Mesenchymal stem cell (in vitro differentiated cells and primary cell): ENCODE results near the gene BTBD17.

Experiments used
- DNase-seq: peaks from one replicate; pipeline ENCODE4 v3.0.0-alpha.2; 2013
- H2AFZ ChIP-seq: one replicate; pipeline ENCODE4 v1.6.1; 2013; ENCODE audit warnings: low read depth, mild to moderate bottlenecking, control low read depth, inconsistent platforms, low read length, moderate library complexity
- H2AK5ac ChIP-seq: 2 replicates; pipeline ENCODE4 v1.6.1; 2013; ENCODE audit warnings: low read length, moderate library complexity, mild to moderate bottlenecking, inconsistent platforms; ENCODE audit not compliant: severe bottlenecking
- H2BK120ac ChIP-seq: one replicate; pipeline ENCODE4 v1.6.1; 2013; ENCODE audit warnings: low read depth, mild to moderate bottlenecking, inconsistent platforms, low read length, moderate library complexity
- H2BK12ac ChIP-seq, 2 experiments: one replicate each; pipeline ENCODE4 v1.6.1; 2013; ENCODE audit warnings: inconsistent platforms in 2 of 2, low read length in 2 of 2, mild to moderate bottlenecking in 2 of 2, moderate library complexity in 2 of 2, control low read depth in 1 of 2
- H2BK15ac ChIP-seq: one replicate; pipeline ENCODE4 v1.6.1; 2013; ENCODE audit warnings: mild to moderate bottlenecking, low read depth, inconsistent platforms; ENCODE audit not compliant: poor library complexity, severe bottlenecking
- H2BK5ac ChIP-seq: 2 replicates; pipeline ENCODE4 v1.6.1; 2013; ENCODE audit warnings: low read depth, mild to moderate bottlenecking, low read length, control low read depth, inconsistent platforms; ENCODE audit not compliant: poor library complexity, severe bottlenecking
- H3K14ac ChIP-seq, 2 experiments: one replicate each; pipeline ENCODE4 v1.6.1; 2013; ENCODE audit warnings: inconsistent platforms in 2 of 2, low read length in 2 of 2, control low read depth in 1 of 2, mild to moderate bottlenecking in 1 of 2, moderate library complexity in 1 of 2
- H3K18ac ChIP-seq, 2 experiments: one replicate each; pipeline ENCODE4 v1.6.1; 2013; ENCODE audit warnings: inconsistent platforms in 2 of 2, low read length in 2 of 2, control low read depth in 1 of 2, low read depth in 1 of 2, mild to moderate bottlenecking in 1 of 2
- H3K23ac ChIP-seq, 2 experiments: one replicate each; pipeline ENCODE4 v1.6.1; 2013; ENCODE audit warnings: inconsistent platforms in 2 of 2, low read length in 2 of 2, mild to moderate bottlenecking in 2 of 2, moderate library complexity in 2 of 2, control low read depth in 1 of 2
- H3K27ac ChIP-seq: 2 replicates; pipeline ENCODE4 v1.5.1; 2013; ENCODE audit warnings: mild to moderate bottlenecking, moderate library complexity, low read length, control low read depth, inconsistent platforms; ENCODE audit not compliant: poor library complexity, severe bottlenecking
- H3K27me3 ChIP-seq, 2 experiments: 2 replicates each; pipeline versions ENCODE4 v1.6.1 to v1.7.0; 2013; ENCODE audit warnings: low read length in 2 of 2, mild to moderate bottlenecking in 2 of 2, moderate library complexity in 2 of 2, control low read depth in 1 of 2, inconsistent platforms in 1 of 2; ENCODE audit not compliant: control insufficient read depth in 1 of 2, insufficient read depth in 1 of 2
- H3K36me3 ChIP-seq, 2 experiments: 2 replicates each; pipeline versions ENCODE4 v1.6.1 to v1.7.0; 2013; ENCODE audit warnings: low read length in 2 of 2, control low read depth in 1 of 2, inconsistent platforms in 1 of 2, low read depth in 1 of 2, mild to moderate bottlenecking in 1 of 2; ENCODE audit not compliant: insufficient read depth in 2 of 2, control insufficient read depth in 1 of 2
- H3K4ac ChIP-seq, 2 experiments: one replicate each; pipeline ENCODE4 v1.6.1; 2013; ENCODE audit warnings: inconsistent platforms in 2 of 2, low read length in 2 of 2, mild to moderate bottlenecking in 2 of 2, moderate library complexity in 2 of 2, control low read depth in 1 of 2, low read depth in 1 of 2
- H3K4me1 ChIP-seq: 2 replicates; pipeline ENCODE4 v1.6.1; 2013; ENCODE audit warnings: low read depth, low read length, control low read depth; ENCODE audit not compliant: control insufficient read depth, insufficient read depth
- H3K4me2 ChIP-seq: 2 replicates; pipeline ENCODE4 v1.6.1; 2013; ENCODE audit warnings: low read length, mild to moderate bottlenecking, inconsistent platforms; ENCODE audit not compliant: poor library complexity, severe bottlenecking
- H3K4me3 ChIP-seq, 2 experiments: 2 replicates each; pipeline versions ENCODE4 v1.5.1 to v1.7.0; 2013; ENCODE audit warnings: low read length in 2 of 2, mild to moderate bottlenecking in 2 of 2, control low read depth in 1 of 2, low read depth in 1 of 2; ENCODE audit not compliant: insufficient read depth in 1 of 2
- H3K79me1 ChIP-seq: replicated peaks from 2 replicates; pipeline ENCODE4 v1.6.1; 2013; ENCODE audit warnings: mild to moderate bottlenecking, control low read depth, low read length, inconsistent platforms; ENCODE audit not compliant: poor library complexity, severe bottlenecking
- H3K9ac ChIP-seq: 2 replicates; pipeline ENCODE4 v1.7.0; 2013; ENCODE audit warnings: mild to moderate bottlenecking, low read length, moderate library complexity
- H3K9me3 ChIP-seq: 2 replicates; pipeline ENCODE4 v1.7.0; 2013; ENCODE audit warnings: mild to moderate bottlenecking, low read length; ENCODE audit not compliant: control insufficient read depth
- H4K8ac ChIP-seq: one replicate; pipeline ENCODE4 v1.6.1; 2013; ENCODE audit warnings: inconsistent platforms, mild to moderate bottlenecking, low read length, moderate library complexity
- H4K91ac ChIP-seq: one replicate; pipeline ENCODE4 v1.6.1; 2013; ENCODE audit warnings: mild to moderate bottlenecking, low read length, inconsistent platforms
- WGBS: methylation state at CpG from one replicate; pipeline ENCODE4 v1.1.7; 2013; ENCODE audit warnings: mixed read lengths; 5-methylcytosine and 5-hydroxymethylcytosine counted together

BTBD17 gene

DNA sequence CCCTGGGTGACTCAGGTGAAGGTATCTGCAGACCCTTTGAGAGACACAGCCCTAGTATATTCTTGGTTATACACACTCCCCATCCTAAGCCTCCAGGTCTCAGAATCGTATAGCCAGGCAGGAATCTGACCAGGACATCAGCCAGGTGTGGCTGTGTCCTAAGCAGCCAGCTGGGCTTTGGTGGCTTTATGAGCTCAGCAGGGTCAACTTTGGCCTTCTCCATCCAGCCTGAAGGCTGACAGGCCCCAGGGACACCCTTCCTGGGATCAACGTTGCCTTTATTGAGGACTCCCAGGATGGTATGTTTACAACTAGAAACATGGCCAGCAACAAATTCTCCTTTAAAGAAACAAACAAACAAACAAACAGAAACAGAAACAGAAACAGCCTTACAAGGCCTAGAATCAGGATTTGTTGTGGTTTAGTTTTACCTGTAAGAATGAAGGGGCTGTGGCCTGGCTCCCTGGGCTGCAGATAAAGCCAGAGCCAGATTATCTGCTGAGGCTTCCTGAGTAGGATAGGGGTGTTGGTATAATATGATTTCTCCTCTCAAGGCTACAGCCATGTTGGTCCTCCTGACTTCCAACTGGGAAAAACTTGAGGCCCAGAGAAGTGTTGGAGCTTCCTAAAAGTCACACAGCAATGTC, 27.2 kb downstream of the BTBD17 start:
- H3K36me3 ChIP-seq: no peaks in the 10 kb centered on the region

DNA sequence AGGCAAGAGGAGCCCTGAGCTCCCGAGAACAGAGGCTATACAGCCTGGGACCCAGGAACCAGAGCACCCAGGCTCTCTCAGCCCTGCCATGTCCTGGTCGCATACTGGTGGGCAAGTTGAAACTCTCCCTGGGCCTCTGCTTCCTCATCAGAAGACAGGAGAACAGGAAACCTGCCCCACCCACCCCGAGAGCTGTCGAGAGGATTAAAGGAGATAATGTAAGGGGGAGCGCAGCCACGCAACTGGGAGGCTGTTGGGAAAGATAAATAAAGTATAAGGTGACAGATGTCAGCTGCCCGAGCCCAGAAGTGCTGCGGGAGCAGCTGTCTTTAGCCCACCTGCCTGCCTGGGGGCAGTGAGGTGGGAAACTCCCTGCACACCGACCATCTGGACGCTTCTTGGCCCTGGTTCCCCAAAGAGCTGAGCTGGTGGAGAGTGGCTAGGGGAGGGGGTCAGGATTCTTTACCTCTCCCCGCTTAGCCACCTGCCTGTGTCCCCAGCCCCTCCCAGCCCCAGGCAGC, 28.8 kb downstream of the BTBD17 start:
- H2AK5ac ChIP-seq: no peak overlapping the region
- no peak overlapping the region for H3K18ac ChIP-seq
- DNase-seq: no peak
- no peak overlapping the region for H4K8ac ChIP-seq
- H3K36me3 ChIP-seq: no peaks in the 10 kb centered on the region
- no peak overlapping the region for H2AFZ ChIP-seq
- no peak overlapping the region for H3K14ac ChIP-seq
- peaks cover 8% of the 10 kb centered on the region for H3K9me3 ChIP-seq
- no peak overlapping the region for H2BK12ac ChIP-seq
- no peaks in the 10 kb centered on the region for H3K79me1 ChIP-seq
- no peak overlapping the region for H3K4ac ChIP-seq
- H4K91ac ChIP-seq: no peak overlapping the region
- WGBS: 39% methylated on average over 8 of the region's 11 CpGs
- no peak overlapping the region for H3K4me3 ChIP-seq
- no peak overlapping the region for H3K27ac ChIP-seq
- H2BK15ac ChIP-seq: no peak overlapping the region
- peaks cover 20 to 74% of the 10 kb centered on the region in 2 experiments for H3K27me3 ChIP-seq
- H2BK120ac ChIP-seq: no peak overlapping the region
- H3K4me1 ChIP-seq: no peaks in the 10 kb centered on the region
- no peak overlapping the region for H3K9ac ChIP-seq
- no peak overlapping the region for H2BK5ac ChIP-seq
- no peak overlapping the region for H3K4me2 ChIP-seq
- H3K23ac ChIP-seq: no peak overlapping the region

More for the DNA sequence above, 27.2 kb downstream of the BTBD17 start:
- no peak overlapping the region for H4K8ac ChIP-seq
- no peak overlapping the region for H3K4ac ChIP-seq
- H3K27me3 ChIP-seq: peaks cover 23 to 75% of the 10 kb centered on the region in 2 experiments
- H3K23ac ChIP-seq: no peak overlapping the region
- DNase-seq: no peak
- H3K9ac ChIP-seq: no peak overlapping the region
- H3K4me1 ChIP-seq: no peaks in the 10 kb centered on the region
- H3K14ac ChIP-seq: no peak overlapping the region
- no peak overlapping the region for H3K4me3 ChIP-seq
- H3K27ac ChIP-seq: no peak overlapping the region
- no peaks in the 10 kb centered on the region for H3K79me1 ChIP-seq
- no peak overlapping the region for H2BK120ac ChIP-seq
- no peak overlapping the region for H3K4me2 ChIP-seq
- H3K9me3 ChIP-seq: peaks cover 8% of the 10 kb centered on the region
- no peak overlapping the region for H3K18ac ChIP-seq
- WGBS: 87% methylated on average over 2 of the region's 2 CpGs
- H2AFZ ChIP-seq: no peak overlapping the region
- H4K91ac ChIP-seq: no peak overlapping the region
- no peak overlapping the region for H2AK5ac ChIP-seq
- H2BK12ac ChIP-seq: no peak overlapping the region
- no peak overlapping the region for H2BK5ac ChIP-seq
- H2BK15ac ChIP-seq: no peak overlapping the region

- Histone ChIP-seq H3K9me3 (peaks cover 8% of the 10 kb centered on the region), H3K27me3 (peaks cover 22 to 75% of the 10 kb centered on the region in 2 experiments)
- WGBS: 37% methylated on average over 7 of the region's 7 CpGs
Measured at GRCh38 chr17:74332017-74332650, 29.5 kb downstream of the BTBD17 start.

DNA sequence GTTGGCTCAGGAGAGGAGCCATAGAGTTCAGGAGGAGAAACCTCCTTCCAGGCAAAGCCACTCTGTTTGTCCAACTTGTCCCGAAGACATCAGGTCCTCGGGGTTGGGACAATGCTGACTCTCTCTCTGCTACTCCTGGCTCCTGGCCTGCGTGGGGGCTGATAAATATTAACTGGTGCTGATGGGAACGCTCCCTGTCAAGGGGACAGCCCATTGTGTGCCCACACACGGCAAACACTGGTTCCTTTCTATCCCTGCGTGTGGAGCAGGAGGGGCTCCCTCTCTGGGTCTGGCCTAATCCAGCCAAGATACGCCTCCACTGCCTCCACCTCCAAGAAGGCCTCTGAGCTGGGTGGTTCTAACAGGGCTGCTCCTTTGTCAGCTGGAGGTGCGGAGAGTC, 31.2 kb downstream of the BTBD17 start:
- H4K8ac ChIP-seq: no peak overlapping the region
- H3K4me1 ChIP-seq: peaks cover 10% of the 10 kb centered on the region
- no peak overlapping the region for H3K9ac ChIP-seq
- H4K91ac ChIP-seq: no peak overlapping the region
- H3K4me3 ChIP-seq: no peak overlapping the region
- H2BK15ac ChIP-seq: no peak overlapping the region
- H2BK12ac ChIP-seq: no peak overlapping the region
- H2BK5ac ChIP-seq: no peak overlapping the region
- H3K4ac ChIP-seq: no peak overlapping the region
- H2BK120ac ChIP-seq: no peak overlapping the region
- 82% methylated on average over 8 of the region's 8 CpGs for WGBS
- no peak overlapping the region for H2AK5ac ChIP-seq
- H2AFZ ChIP-seq: no peak overlapping the region
- H3K27ac ChIP-seq: no peak overlapping the region
- peaks cover 8% of the 10 kb centered on the region for H3K9me3 ChIP-seq
- H3K18ac ChIP-seq: no peak overlapping the region
- H3K4me2 ChIP-seq: no peak overlapping the region
- no peaks in the 10 kb centered on the region for H3K36me3 ChIP-seq
- no peak overlapping the region for H3K23ac ChIP-seq
- no peak for DNase-seq
- H3K14ac ChIP-seq: no peak overlapping the region
- no peaks in the 10 kb centered on the region for H3K79me1 ChIP-seq
- peaks cover 36 to 81% of the 10 kb centered on the region in 2 experiments for H3K27me3 ChIP-seq

More at GRCh38 chr17:74332017-74332650, 29.5 kb downstream of the BTBD17 start:
- Histone ChIP-seq H4K91ac (no peak overlapping the region), H2BK12ac (no peak overlapping the region), H3K4me1 (no peaks in the 10 kb centered on the region), H3K23ac (no peak overlapping the region), H2BK5ac (no peak overlapping the region), H3K14ac (no peak overlapping the region), H2AFZ (no peak overlapping the region), H2AK5ac (no peak overlapping the region), H3K4me2 (no peak overlapping the region), H3K36me3 (no peaks in the 10 kb centered on the region), H2BK120ac (no peak overlapping the region), H3K4ac (no peak overlapping the region), H3K27ac (no peak overlapping the region), H2BK15ac (no peak overlapping the region), H3K18ac (no peak overlapping the region), H4K8ac (no peak overlapping the region), H3K9ac (no peak overlapping the region), H3K4me3 (no peak overlapping the region), H3K79me1 (no peaks in the 10 kb centered on the region)
- DNase-seq: no peak
